Kidney (tissue), 14 donors: ENCODE data around the gene SFTA2. TPM values are rescaled to one million over a fixed set of nuclear protein-coding genes. Genes with fewer than 3 reads are reported as not detected.
A peak's percentile ranks its signal among the peaks of the same experiment; 100 is the strongest.

Experiments
- DNase-seq, 5 donors: peaks; one replicate each; pipeline ENCODE4 v3.0.0-alpha.2; 2013 to 2020
- FAIRE-seq: peaks from 2 replicates; lab custom pipeline; 2012; peaks lifted over from hg19 to GRCh38; lab: Jason Lieb, UNC
- H3K27ac ChIP-seq, 2 donors: one replicate each; pipeline ENCODE4 v1.7.0; 2013; ENCODE audit warnings: low read depth in 2 of 2, low read length in 2 of 2, inconsistent platforms in 1 of 2
- H3K27me3 ChIP-seq: one replicate; pipeline ENCODE4 v1.7.1; 2013; ENCODE audit warnings: low read length, inconsistent platforms; ENCODE audit not compliant: control insufficient read depth, insufficient read depth
- H3K36me3 ChIP-seq, 3 donors: one replicate each; pipeline versions ENCODE4 v1.7.0 to v1.7.1; 2013; ENCODE audit warnings: low read length in 3 of 3, control low read depth in 1 of 3, inconsistent platforms in 1 of 3; ENCODE audit not compliant: insufficient read depth in 3 of 3, control insufficient read depth in 2 of 3
- H3K4me1 ChIP-seq, 3 donors: one replicate each; pipeline versions ENCODE4 v1.7.0 to v1.7.1; 2013; ENCODE audit warnings: low read length in 3 of 3, inconsistent platforms in 1 of 3, low read depth in 1 of 3; ENCODE audit not compliant: control insufficient read depth in 2 of 3, insufficient read depth in 2 of 3
- H3K4me3 ChIP-seq, 3 donors: one replicate each; pipeline versions ENCODE4 v1.7.0 to v1.8.1; 2013; ENCODE audit warnings: low read length in 3 of 3, control low read depth in 1 of 3, inconsistent platforms in 1 of 3
- H3K9ac ChIP-seq, 3 donors: one replicate each; pipeline versions ENCODE4 v1.7.0 to v1.7.1; 2013; ENCODE audit warnings: low read length in 3 of 3, control low read depth in 1 of 3, inconsistent platforms in 1 of 3
- H3K9me3 ChIP-seq, 3 donors: one replicate each; pipeline versions ENCODE4 v1.7.0 to v1.7.1; 2013; ENCODE audit warnings: low read length in 3 of 3, control low read depth in 1 of 3, inconsistent platforms in 1 of 3; ENCODE audit not compliant: control insufficient read depth in 2 of 3, insufficient read depth in 1 of 3
- CTCF ChIP-seq: IDR thresholded peaks from 3 replicates; pipeline ENCODE4 v1.5.1; 2012; ENCODE audit warnings: mild to moderate bottlenecking, moderate library complexity, borderline replicate concordance; ENCODE audit not compliant: insufficient read depth; ENCODE audit errors: extremely low read depth
- intact Hi-C: fragments of 100-400 bp; cut with DNase I; formaldehyde crosslinking; loops from one replicate; pipeline ENCODE4 v1.11.1; 2022
- polyA plus RNA-seq: library from polyadenylated mRNA; stranded (reverse); fragments of 350-450 nt; fragmentation: Illumina TruSeq; extraction: RNeasy Lipid Tissue Mini Kit (QIAGEN cat#74804); gene quantifications from one replicate; pipeline ENCODE4 v1.2.3, GENCODE V29; 2014; ENCODE audit warnings: low read depth, low replicate concordance; ENCODE audit not compliant: insufficient read depth
- total RNA-seq: library from RNA; stranded (reverse); fragmentation: NEBNext Ultra II Directional; extraction: Animal tissue kit (Norgen Biotek cat#: 25700); gene quantifications from one replicate; pipeline ENCODE4 v1.2.1, GENCODE V29; 2021
- donor health status: control.
- donor health status: control.
- donor health status: control.
- donor health status: control.
- donor health status: control.
- donor health status: DM: yes; HTN: yes; CAD: no.
- donor health status: Normal renal cell carcinoma (clear cell type).

Gene SFTA2
- total and polyA plus RNA-seq, 2 donors from 2014 or later, result 7.4 to 30.5 TPM

DNA sequence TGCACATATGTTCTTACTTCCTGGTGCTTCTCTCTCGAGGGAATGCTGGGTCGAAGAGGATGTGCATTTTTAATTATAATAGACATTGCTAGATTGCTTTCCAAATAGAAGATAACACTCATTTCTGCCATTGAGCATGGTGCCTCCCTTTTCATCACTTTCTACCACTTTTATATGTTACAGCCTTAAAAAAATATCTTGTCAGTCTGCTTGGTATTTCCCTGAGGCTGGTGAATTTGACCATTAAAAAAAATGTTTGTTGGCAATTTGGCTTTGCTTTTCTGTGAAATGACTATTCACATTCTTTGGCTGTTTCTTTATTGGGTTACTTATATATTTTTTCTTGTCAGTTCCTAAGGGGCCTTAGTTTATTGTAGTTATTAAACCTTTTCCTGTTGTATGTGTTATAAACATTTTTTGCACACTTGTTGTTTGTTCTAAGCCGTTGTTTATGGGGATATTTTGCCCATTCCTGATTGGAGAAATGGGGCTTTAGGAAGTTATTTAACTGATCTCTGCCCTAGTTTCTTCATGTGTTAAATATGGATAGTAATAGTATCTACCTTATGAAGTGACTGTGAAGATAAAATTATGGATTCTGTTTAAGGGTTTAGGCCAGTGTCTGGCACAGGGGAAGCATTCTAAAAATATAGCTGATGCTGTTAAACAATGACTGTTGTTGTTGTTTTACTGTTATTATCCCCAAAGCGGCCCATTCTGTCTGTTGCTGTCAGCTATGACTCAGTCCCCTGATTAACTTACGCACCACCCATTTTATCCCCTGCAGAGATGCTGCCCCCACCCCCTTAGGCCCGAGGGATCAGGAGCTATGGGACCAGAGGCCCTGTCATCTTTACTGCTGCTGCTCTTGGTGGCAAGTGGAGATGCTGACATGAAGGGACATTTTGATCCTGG lies 43.8 kb downstream of the SFTA2 start:
- no peak overlapping the region for H3K9ac ChIP-seq
- intact Hi-C loops, result loop anchor here (10.0 kb wide), 1 partner anchor 153 kb away; no protein-coding TSS in a partner anchor

GRCh38 chr6:30886897-30887255 lies 45.1 kb downstream of the SFTA2 start:
- Histone ChIP-seq H3K9me3 (no peaks in the 10 kb centered on the region), H3K9ac (peak overlapping the region in 1 of 3 donors; percentile 7), H3K27ac (peak overlapping the region; percentile 94 to 97), H3K27me3 (no peaks in the 10 kb centered on the region), H3K4me1 (peaks cover 5 to 37% (median 19%) of the 10 kb centered on the region in 3 donors), H3K36me3 (peaks cover 3 to 13% (median 9%) of the 10 kb centered on the region in 3 donors), H3K4me3 (peak overlapping the region in 2 of 3 donors; percentile 11 to 83)
- intact Hi-C loops, result loop anchor here (10.0 kb wide), 1 partner anchor 152 kb away; no protein-coding TSS in a partner anchor
- TF ChIP-seq CTCF, result no peak
- DNase-seq (peak in 1 of 5 donors; percentile 39), FAIRE-seq (no peak)

More for the DNA sequence above, 43.8 kb downstream of the SFTA2 start:
- DNase-seq, result no peak
- Histone ChIP-seq H3K27me3 (no peaks in the 10 kb centered on the region), H3K27ac (no peak overlapping the region), H3K4me1 (peaks cover 3 to 27% (median 11%) of the 10 kb centered on the region in 3 donors), H3K9me3 (no peaks in the 10 kb centered on the region), H3K4me3 (no peak overlapping the region), H3K36me3 (peaks cover 3 to 21% (median 11%) of the 10 kb centered on the region in 3 donors)
- no peak for TF ChIP-seq CTCF
- no peak for FAIRE-seq

- Histone ChIP-seq H3K36me3 (peaks cover 3 to 13% (median 8%) of the 10 kb centered on the region in 3 donors), H3K27me3 (no peaks in the 10 kb centered on the region), H3K27ac (peak overlapping the region; percentile 94 to 97), H3K9ac (peak overlapping the region; percentile 51 to 87 (median 78)), H3K4me3 (peak overlapping the region; percentile 60 to 85 (median 83)), H3K9me3 (no peaks in the 10 kb centered on the region), H3K4me1 (peaks cover 11 to 41% (median 23%) of the 10 kb centered on the region in 3 donors)
- intact Hi-C loops, result loop anchor here (10.0 kb wide), 1 partner anchor 151 kb away; no protein-coding TSS in a partner anchor
- TF ChIP-seq CTCF, result no peak
- FAIRE-seq, result no peak
- peak; percentile 74 to 96 (median 90) for DNase-seq
Measured at GRCh38 chr6:30885999-30886896, 45.7 kb downstream of the SFTA2 start.
